ENCODE results near the gene CORO2B. TPM values are rescaled to one million over a fixed set of nuclear protein-coding genes. Genes with fewer than 3 reads are reported as not detected.

Gene CORO2B
- total RNA-seq, 1 experiment from 2014 or later, result 0.14 TPM

GRCh38 chr15:68729789-68730411, 151.1 kb downstream of the CORO2B start:
- Mint-ChIP-seq H3K36me3 (ENCODE audit: insufficient read depth, unreplicated experiment) (no peaks in the 10 kb centered on the region), H3K4me1 (ENCODE audit: low read depth, unreplicated experiment) (no peaks in the 10 kb centered on the region), H3K9me3 (ENCODE audit: low read depth, unreplicated experiment) (no peaks in the 10 kb centered on the region), H3K27me3 (ENCODE audit: unreplicated experiment) (peaks cover 43% of the 10 kb centered on the region), H3K4me3 (ENCODE audit: low read depth, unreplicated experiment) (no peak overlapping the region), H3K27ac (ENCODE audit: unreplicated experiment) (no peak overlapping the region)
- TF ChIP-seq CTCF (IDR thresholded peaks at IDR 0.05; ENCODE audit: unreplicated experiment), result no peak
- intact Hi-C loops (cut with micrococcal nuclease; ENCODE audit: unreplicated experiment), result loop anchor here (1.0 kb wide), 2 partner anchors 145 to 195 kb away; no protein-coding TSS in a partner anchor
- no TSS peak for BruUV-seq (replicated peaks)
- DNase-seq, result no peak
- CTCF ChIA-PET, result interaction anchor here (3.5 kb wide), 1 partner anchor 146 kb away, joined by 21 read pairs; no protein-coding TSS in a partner anchor

- CTCF ChIA-PET, result interaction anchor here (3.5 kb wide), 1 partner anchor 145 kb away, joined by 21 read pairs; no protein-coding TSS in a partner anchor
- peaks cover 49% of the 10 kb centered on the region for H3K27me3 Mint-ChIP-seq (ENCODE audit: unreplicated experiment)
- no peaks in the 10 kb centered on the region for H3K9me3 Mint-ChIP-seq (ENCODE audit: low read depth, unreplicated experiment)
- H3K4me3 Mint-ChIP-seq (ENCODE audit: low read depth, unreplicated experiment), result no peak overlapping the region
- no peaks in the 10 kb centered on the region for H3K4me1 Mint-ChIP-seq (ENCODE audit: low read depth, unreplicated experiment)
- DNase-seq, result peak; percentile 30
- intact Hi-C loops (cut with micrococcal nuclease; ENCODE audit: unreplicated experiment), result loop anchor here (1.0 kb wide), 2 partner anchors 145 to 195 kb away; no protein-coding TSS in a partner anchor
- no TSS peak for BruUV-seq (replicated peaks)
- no peak overlapping the region for H3K27ac Mint-ChIP-seq (ENCODE audit: unreplicated experiment)
- peak; percentile 39 for TF ChIP-seq CTCF (IDR thresholded peaks at IDR 0.05; ENCODE audit: unreplicated experiment)
- no peaks in the 10 kb centered on the region for H3K36me3 Mint-ChIP-seq (ENCODE audit: insufficient read depth, unreplicated experiment)
Observed at GRCh38 chr15:68730471-68730919, 151.7 kb downstream of the CORO2B start.

GRCh38 chr15:68730976-68731897, 152.4 kb downstream of the CORO2B start:
- no peak for DNase-seq
- no peak for TF ChIP-seq CTCF (IDR thresholded peaks at IDR 0.05; ENCODE audit: unreplicated experiment)
- no peaks in the 10 kb centered on the region for H3K4me1 Mint-ChIP-seq (ENCODE audit: low read depth, unreplicated experiment)
- no peak overlapping the region for H3K4me3 Mint-ChIP-seq (ENCODE audit: low read depth, unreplicated experiment)
- no peaks in the 10 kb centered on the region for H3K36me3 Mint-ChIP-seq (ENCODE audit: insufficient read depth, unreplicated experiment)
- CTCF ChIA-PET, result interaction anchor here (1.0 to 3.5 kb wide), 2 partner anchors 144 to 194 kb away, joined by 3 to 21 read pairs; no protein-coding TSS in a partner anchor
- BruUV-seq (replicated peaks), result no TSS peak
- no peak overlapping the region for H3K27ac Mint-ChIP-seq (ENCODE audit: unreplicated experiment)
- H3K27me3 Mint-ChIP-seq (ENCODE audit: unreplicated experiment), result peaks cover 57% of the 10 kb centered on the region
- no peaks in the 10 kb centered on the region for H3K9me3 Mint-ChIP-seq (ENCODE audit: low read depth, unreplicated experiment)
- intact Hi-C loops (cut with micrococcal nuclease; ENCODE audit: unreplicated experiment), result loop anchor here (1.0 kb wide), 2 partner anchors 144 to 194 kb away; no protein-coding TSS in a partner anchor

GRCh38 chr15:68732451-68732850, 153.7 kb downstream of the CORO2B start:
- intact Hi-C loops (cut with micrococcal nuclease; ENCODE audit: unreplicated experiment), result no loop called here
- Mint-ChIP-seq H3K9me3 (ENCODE audit: low read depth, unreplicated experiment) (no peaks in the 10 kb centered on the region), H3K4me1 (ENCODE audit: low read depth, unreplicated experiment) (no peaks in the 10 kb centered on the region), H3K27me3 (ENCODE audit: unreplicated experiment) (peaks cover 61% of the 10 kb centered on the region), H3K36me3 (ENCODE audit: insufficient read depth, unreplicated experiment) (no peaks in the 10 kb centered on the region), H3K27ac (ENCODE audit: unreplicated experiment) (no peak overlapping the region), H3K4me3 (ENCODE audit: low read depth, unreplicated experiment) (no peak overlapping the region)
- DNase-seq, result no peak
- CTCF ChIA-PET, result interaction anchor here (1.0 to 3.5 kb wide), 2 partner anchors 143 to 193 kb away, joined by 3 to 21 read pairs; no protein-coding TSS in a partner anchor
- no TSS peak for BruUV-seq (replicated peaks)
- TF ChIP-seq CTCF (IDR thresholded peaks at IDR 0.05; ENCODE audit: unreplicated experiment), result no peak

Measured in Calu3 (cell line).